IPS DF 4.7 (cell line): ENCODE results near the gene DOHH.

Experiments
- DNase-seq: peaks from one replicate; pipeline ENCODE4 v3.0.0-alpha.2; 2013; ENCODE audit warnings: low spot score; ENCODE audit errors: extremely low read depth

Gene DOHH

DNA sequence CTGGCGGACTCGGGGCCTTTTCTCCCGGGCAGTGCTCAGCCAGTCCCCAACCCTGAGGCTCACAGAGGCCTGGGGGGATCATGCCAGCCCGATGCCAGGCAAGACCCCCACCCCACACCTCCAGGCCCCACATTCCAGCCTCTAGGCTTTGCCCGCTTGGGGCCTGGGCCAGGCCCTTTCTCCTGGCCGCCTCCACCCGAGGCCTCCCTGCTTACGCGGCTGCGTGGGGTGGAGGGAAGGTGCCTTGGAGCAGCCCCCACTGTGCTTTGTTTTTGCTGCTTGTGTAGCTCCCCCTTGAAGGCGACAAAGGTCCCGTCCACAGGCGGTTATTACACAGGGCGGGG lies 58.5 kb downstream of the DOHH start:
- DNase-seq: no peak

GRCh38 chr19:3441089-3441985 lies 59.1 kb downstream of the DOHH start:
- no peak for DNase-seq
